ENCODE data around the gene SH3YL1. TPM values are rescaled to one million over a fixed set of nuclear protein-coding genes. Genes with fewer than 3 reads are reported as not detected.

SH3YL1 gene
- total RNA-seq, 3 donors from 2014 or later (not counting 1 experiment from before 2014, with no cell fraction given) = 28.3 to 42.2 (median 32.3) TPM

DNA sequence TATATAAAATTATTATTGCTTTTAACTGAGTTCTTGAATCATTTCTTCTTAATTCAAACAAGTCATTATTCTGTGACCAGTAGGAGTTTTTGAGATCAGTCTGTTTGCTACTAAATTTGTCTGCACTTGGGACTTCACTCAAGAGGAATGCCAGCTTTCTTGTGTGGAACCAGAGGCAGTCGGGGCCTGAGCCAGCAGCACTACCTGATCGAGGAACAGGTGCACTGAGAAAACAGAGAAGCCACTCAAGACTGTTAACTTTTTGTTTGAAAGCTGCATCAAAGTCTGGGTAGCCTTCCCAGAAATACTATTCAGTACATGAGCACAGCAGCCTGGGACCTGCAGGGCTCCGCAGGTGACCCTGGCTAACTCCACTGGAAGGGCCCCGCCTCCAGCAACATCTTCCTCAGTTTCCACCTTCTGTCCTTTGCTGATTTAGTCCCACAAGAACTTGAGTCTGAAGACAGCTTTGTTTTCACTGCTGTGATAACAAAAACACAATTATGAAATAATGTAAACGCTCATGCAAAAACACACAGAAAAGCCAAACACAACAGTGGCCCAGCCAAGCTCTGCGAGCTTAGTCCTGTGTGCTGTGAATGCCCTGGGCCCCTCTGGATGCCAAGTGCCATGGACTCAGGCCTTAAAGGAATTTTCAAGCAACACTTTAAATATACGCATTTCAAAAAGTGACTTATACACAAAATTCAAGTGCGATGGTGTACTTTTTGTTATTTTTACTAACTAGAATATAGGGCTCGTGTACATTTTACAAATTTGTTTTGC, 62.0 kb downstream of the SH3YL1 start:
- H3K9me3 Mint-ChIP-seq = no peaks in the 10 kb centered on the region
- H3K36me3 ChIP-seq (ENCODE audit: control insufficient read depth, insufficient read depth, low read length) = no peaks in the 10 kb centered on the region
- H3K27ac Mint-ChIP-seq = no peak overlapping the region
- no peak for DNase-seq
- H3K4me1 Mint-ChIP-seq = peaks cover 14 to 20% of the 10 kb centered on the region in 2 donors
- H3K27me3 Mint-ChIP-seq (ENCODE audit: low read depth in 2 of 2) = peaks cover 0 to 6% of the 10 kb centered on the region in 2 donors
- H3K36me3 Mint-ChIP-seq = no peaks in the 10 kb centered on the region
- ATAC-seq = no peak
- TF ChIP-seq, protein P1, sequence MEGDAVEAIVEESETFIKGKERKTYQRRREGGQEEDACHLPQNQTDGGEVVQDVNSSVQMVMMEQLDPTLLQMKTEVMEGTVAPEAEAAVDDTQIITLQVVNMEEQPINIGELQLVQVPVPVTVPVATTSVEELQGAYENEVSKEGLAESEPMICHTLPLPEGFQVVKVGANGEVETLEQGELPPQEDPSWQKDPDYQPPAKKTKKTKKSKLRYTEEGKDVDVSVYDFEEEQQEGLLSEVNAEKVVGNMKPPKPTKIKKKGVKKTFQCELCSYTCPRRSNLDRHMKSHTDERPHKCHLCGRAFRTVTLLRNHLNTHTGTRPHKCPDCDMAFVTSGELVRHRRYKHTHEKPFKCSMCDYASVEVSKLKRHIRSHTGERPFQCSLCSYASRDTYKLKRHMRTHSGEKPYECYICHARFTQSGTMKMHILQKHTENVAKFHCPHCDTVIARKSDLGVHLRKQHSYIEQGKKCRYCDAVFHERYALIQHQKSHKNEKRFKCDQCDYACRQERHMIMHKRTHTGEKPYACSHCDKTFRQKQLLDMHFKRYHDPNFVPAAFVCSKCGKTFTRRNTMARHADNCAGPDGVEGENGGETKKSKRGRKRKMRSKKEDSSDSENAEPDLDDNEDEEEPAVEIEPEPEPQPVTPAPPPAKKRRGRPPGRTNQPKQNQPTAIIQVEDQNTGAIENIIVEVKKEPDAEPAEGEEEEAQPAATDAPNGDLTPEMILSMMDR (IDR thresholded peaks at IDR 0.05) = no peak
- peaks cover 4% of the 10 kb centered on the region for H3K9me3 ChIP-seq (ENCODE audit: control insufficient read depth, insufficient read depth, low read length)
- peaks cover 16% of the 10 kb centered on the region for H3K4me1 ChIP-seq (ENCODE audit: control insufficient read depth, insufficient read depth, low read length)
- WGBS (ENCODE audit: insufficient coverage) = 96% methylated on average over 9 of the region's 9 CpGs
- intact Hi-C loops (cut with micrococcal nuclease) = no loop called here
- H3K4me3 Mint-ChIP-seq = no peak overlapping the region
- no peak overlapping the region for H3K4me3 ChIP-seq (ENCODE audit: low read length)
- H3K27me3 ChIP-seq (ENCODE audit: control insufficient read depth, insufficient read depth, low read length) = no peaks in the 10 kb centered on the region
- H3K27ac ChIP-seq (ENCODE audit: low read length) = no peak overlapping the region

DNA sequence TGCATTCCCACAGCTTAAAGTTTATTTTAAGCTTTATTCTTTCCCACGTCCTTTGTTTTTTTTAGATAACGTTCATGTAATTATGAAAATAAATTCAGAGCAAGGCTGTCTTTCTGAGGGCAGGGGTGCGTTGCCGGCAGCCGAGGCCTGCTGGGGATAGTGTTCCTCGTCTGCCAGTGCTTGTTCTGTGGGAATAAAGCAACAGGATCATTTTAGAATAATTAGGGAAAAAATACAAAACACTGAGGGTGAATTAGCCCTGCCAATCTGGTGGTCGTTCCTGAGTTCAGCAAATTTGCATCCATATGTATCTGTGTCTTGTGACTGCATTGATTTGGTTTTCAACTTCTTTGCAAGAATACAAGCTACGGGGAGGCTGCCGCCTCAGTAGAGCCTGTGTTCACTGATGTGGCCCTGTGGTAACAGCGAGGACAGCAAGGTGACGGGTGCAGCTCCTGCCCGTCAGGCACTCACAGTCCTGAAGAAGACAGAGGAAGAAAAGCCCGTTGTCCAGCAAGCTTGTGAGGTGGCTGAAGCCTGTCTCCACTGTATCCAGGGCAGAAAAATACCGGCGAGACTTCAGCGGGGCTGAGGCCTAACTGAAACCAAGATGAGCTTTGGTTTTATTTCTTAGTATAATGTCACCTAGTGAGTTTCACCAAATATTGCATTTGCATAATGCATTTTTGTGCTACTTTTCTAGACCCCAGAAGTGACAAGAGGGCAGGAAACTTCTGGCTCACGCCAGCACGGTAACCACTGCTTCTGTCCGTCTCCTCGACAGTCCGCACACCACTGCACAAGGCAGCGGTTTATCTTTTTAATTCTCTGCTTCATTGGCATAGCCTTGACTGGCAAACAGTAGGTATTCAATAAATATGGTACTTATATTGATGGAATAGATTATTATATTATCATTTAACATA, 64.5 kb downstream of the SH3YL1 start:
- intact Hi-C loops (cut with micrococcal nuclease) = no loop called here
- 66% methylated on average over 22 of the region's 22 CpGs for WGBS (ENCODE audit: insufficient coverage)
- Mint-ChIP-seq H3K36me3 (no peaks in the 10 kb centered on the region), H3K27me3 (ENCODE audit: low read depth in 2 of 2) (peaks cover 0 to 4% of the 10 kb centered on the region in 2 donors), H3K27ac (peak overlapping the region; percentile 38 to 49), H3K9me3 (no peaks in the 10 kb centered on the region), H3K4me1 (peaks cover 31 to 34% of the 10 kb centered on the region in 2 donors), H3K4me3 (no peak overlapping the region)
- Histone ChIP-seq H3K9me3 (ENCODE audit: control insufficient read depth, insufficient read depth, low read length) (peaks cover 4% of the 10 kb centered on the region), H3K36me3 (ENCODE audit: control insufficient read depth, insufficient read depth, low read length) (no peaks in the 10 kb centered on the region), H3K4me3 (ENCODE audit: low read length) (no peak overlapping the region), H3K27me3 (ENCODE audit: control insufficient read depth, insufficient read depth, low read length) (no peaks in the 10 kb centered on the region), H3K27ac (ENCODE audit: low read length) (peak overlapping the region; percentile 42), H3K4me1 (ENCODE audit: control insufficient read depth, insufficient read depth, low read length) (peaks cover 21% of the 10 kb centered on the region)
- no peak for DNase-seq
- ATAC-seq = peak in 2 of 3 donors; percentile 52 to 69
- TF ChIP-seq, protein P1 (IDR thresholded peaks at IDR 0.05) = no peak

DNA sequence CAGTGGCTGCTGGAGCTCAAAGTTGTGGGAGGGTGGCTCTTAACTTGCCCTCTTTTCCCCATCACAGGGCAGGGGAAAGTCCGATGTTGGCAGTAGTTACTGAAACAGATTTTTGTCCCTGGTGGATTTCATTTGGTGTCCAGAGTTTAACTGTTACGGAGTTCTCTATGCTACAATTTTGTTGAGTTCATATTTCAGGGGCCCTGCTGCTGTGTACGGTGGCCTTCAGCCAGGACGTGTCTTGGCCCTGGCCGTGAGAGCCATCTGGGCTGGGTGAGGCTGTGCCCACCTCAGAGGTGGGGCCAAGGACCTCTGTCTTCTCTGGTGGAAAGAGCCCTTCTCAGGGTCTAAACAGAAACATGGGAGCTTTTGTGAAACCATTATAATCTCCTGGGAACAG, 67.4 kb downstream of the SH3YL1 start:
- H3K27me3 ChIP-seq (ENCODE audit: control insufficient read depth, insufficient read depth, low read length) = no peaks in the 10 kb centered on the region
- H3K9me3 ChIP-seq (ENCODE audit: control insufficient read depth, insufficient read depth, low read length) = peaks cover 4% of the 10 kb centered on the region
- no peaks in the 10 kb centered on the region for H3K36me3 ChIP-seq (ENCODE audit: control insufficient read depth, insufficient read depth, low read length)
- H3K4me1 Mint-ChIP-seq = peaks cover 42 to 47% of the 10 kb centered on the region in 2 donors
- TF ChIP-seq, protein P1 (IDR thresholded peaks at IDR 0.05) = no peak
- peak overlapping the region in 1 of 2 donors; percentile 21 for H3K27ac Mint-ChIP-seq
- H3K4me1 ChIP-seq (ENCODE audit: control insufficient read depth, insufficient read depth, low read length) = peaks cover 41% of the 10 kb centered on the region
- DNase-seq = no peak
- no peak overlapping the region for H3K4me3 ChIP-seq (ENCODE audit: low read length)
- H3K27ac ChIP-seq (ENCODE audit: low read length) = no peak overlapping the region
- 93% methylated on average over 5 of the region's 5 CpGs for WGBS (ENCODE audit: insufficient coverage)
- H3K36me3 Mint-ChIP-seq = no peaks in the 10 kb centered on the region
- intact Hi-C loops (cut with micrococcal nuclease) = no loop called here
- H3K27me3 Mint-ChIP-seq (ENCODE audit: low read depth in 2 of 2) = no peaks in the 10 kb centered on the region
- no peaks in the 10 kb centered on the region for H3K9me3 Mint-ChIP-seq
- ATAC-seq = no peak
- H3K4me3 Mint-ChIP-seq = no peak overlapping the region
